ENCODE measurements around the gene RAMACL.
"Not testable (repeated sequence)": the region's sequence is repeated elsewhere in the genome, so short reads cannot be mapped to it uniquely, and the experiment has no call there.

The RAMACL gene

DNA sequence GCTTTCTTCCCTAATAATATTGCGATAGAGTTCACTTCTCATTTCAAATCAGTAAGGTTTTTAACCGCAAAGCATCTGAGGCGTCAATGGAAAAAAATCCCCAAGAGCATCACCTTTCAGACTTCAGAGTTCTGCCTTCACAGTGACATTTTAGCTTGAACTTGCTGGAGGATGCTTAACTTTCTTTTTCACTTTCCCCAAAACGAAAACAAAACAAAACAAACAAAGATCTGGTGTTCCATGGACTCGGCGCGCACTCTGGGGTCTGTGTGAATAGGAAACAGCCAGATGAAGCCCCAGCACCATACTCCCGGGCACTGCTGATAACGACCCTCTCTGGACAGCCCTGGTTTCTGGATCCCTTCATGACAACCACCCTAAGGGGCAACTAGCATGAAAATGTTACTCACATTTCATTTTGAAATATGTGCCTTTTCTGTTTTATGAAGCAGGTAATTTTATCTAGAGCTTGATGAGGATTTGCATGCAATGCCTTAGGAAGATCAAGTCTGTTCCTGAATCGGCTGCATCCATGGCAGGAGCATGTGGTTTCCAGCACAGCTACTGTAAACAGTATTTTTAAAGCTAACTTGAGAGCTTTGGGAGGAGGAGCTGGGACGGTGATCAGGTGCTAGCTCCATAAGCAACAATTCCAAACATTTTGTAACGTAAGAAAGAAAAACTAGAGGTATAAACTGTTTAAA lies 44.5 kb downstream of the RAMACL start:
- H3K4me3 ChIP-seq (ENCODE audit: low read depth, low read length), result no peak overlapping the region
- no peaks in the 10 kb centered on the region for H3K27me3 ChIP-seq (ENCODE audit: control insufficient read depth, insufficient read depth, low read length)
- no peaks in the 10 kb centered on the region for H3K9me3 ChIP-seq (ENCODE audit: control insufficient read depth, insufficient read depth, low read length)
- H3K36me3 ChIP-seq (ENCODE audit: control insufficient read depth, insufficient read depth, low read length), result no peaks in the 10 kb centered on the region
- H3K4me1 ChIP-seq (ENCODE audit: control insufficient read depth, insufficient read depth, low read length), result peaks cover 4% of the 10 kb centered on the region
- H3K9ac ChIP-seq (ENCODE audit: low read depth, low read length), result no peak overlapping the region

DNA sequence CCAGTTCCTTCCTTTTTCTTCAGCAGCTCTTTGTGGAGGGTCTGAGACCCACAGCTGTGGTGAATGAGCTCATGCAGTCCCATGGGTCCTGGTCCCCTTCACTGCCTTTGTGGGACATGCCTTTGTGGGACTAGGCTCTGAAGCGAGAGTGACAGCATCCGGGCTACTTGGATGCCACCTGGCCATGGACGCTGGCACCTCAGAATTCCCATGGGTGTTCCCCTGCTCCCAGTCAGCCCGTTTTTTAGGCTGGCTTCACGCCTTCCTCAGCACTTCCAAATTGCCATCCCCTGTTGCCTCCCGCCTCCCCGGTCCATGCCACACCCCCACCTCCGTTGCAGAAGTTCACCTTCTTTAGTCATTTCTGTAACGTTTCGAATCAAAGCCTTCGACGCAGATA lies 45.1 kb downstream of the RAMACL start:
- H3K36me3 ChIP-seq (ENCODE audit: control insufficient read depth, insufficient read depth, low read length), result no peaks in the 10 kb centered on the region
- H3K9me3 ChIP-seq (ENCODE audit: control insufficient read depth, insufficient read depth, low read length), result no peaks in the 10 kb centered on the region
- no peak overlapping the region for H3K9ac ChIP-seq (ENCODE audit: low read depth, low read length)
- no peak overlapping the region for H3K4me3 ChIP-seq (ENCODE audit: low read depth, low read length)
- peaks cover 4% of the 10 kb centered on the region for H3K4me1 ChIP-seq (ENCODE audit: control insufficient read depth, insufficient read depth, low read length)
- no peaks in the 10 kb centered on the region for H3K27me3 ChIP-seq (ENCODE audit: control insufficient read depth, insufficient read depth, low read length)

DNA sequence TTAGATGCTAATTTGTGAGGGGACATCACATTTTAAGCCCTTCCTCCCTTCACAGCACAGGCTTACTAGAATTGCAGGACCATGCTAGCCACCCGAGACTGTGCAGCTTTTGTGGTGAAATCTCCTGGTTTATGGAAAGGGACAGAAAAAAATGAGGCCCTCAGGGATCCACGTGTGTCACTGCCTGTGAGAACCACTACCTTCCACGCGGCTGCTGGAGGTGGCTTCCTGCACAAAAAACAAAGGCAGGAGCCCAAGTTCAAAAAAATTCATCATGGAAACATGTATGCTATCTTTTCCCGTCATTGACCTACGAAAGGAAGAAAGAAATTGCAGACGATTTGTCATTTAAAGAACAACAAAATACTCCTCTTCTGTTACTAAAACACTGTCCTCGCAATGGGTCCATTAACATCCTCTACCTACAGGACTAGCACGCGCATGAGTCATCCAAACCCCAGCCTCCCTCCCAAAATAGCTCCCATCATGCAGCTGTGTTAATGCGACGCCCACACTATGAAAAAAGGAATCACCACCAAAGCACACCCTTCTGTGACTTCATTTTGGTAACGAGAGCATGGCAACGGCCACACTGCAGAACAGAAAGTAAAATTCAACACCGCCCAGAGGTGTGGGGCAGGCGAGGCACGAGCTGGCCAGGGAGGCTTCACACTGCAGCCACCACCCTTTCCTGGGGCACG lies 45.7 kb downstream of the RAMACL start:
- H3K9me3 ChIP-seq (ENCODE audit: control insufficient read depth, insufficient read depth, low read length), result no peaks in the 10 kb centered on the region
- H3K4me1 ChIP-seq (ENCODE audit: control insufficient read depth, insufficient read depth, low read length), result peaks cover 4% of the 10 kb centered on the region
- no peak overlapping the region for H3K9ac ChIP-seq (ENCODE audit: low read depth, low read length)
- H3K27me3 ChIP-seq (ENCODE audit: control insufficient read depth, insufficient read depth, low read length), result no peaks in the 10 kb centered on the region
- H3K4me3 ChIP-seq (ENCODE audit: low read depth, low read length), result no peak overlapping the region
- no peaks in the 10 kb centered on the region for H3K36me3 ChIP-seq (ENCODE audit: control insufficient read depth, insufficient read depth, low read length)

DNA sequence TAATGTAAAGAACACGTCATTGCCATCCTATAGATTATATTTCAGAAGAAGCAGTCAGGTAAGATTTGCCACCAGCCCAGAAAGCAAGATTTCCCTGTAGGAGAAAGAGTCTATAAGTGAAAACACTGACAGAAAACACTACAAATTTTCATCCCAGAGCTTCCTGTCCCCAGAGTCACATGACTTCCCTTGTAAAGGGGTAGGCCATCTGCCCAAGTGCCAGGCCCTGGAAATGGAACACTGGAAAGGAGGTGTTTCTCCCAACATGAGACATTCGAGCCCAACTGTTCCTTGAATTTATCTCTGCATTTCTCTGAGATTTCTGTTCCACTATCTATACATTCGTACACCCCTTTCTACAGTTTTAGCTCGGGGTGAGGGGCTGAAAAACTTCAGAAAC lies 46.9 kb downstream of the RAMACL start:
- Histone ChIP-seq H3K4me3 (ENCODE audit: low read depth, low read length) (no peak overlapping the region), H3K9ac (ENCODE audit: low read depth, low read length) (no peak overlapping the region), H3K4me1 (ENCODE audit: control insufficient read depth, insufficient read depth, low read length) (peaks cover 4% of the 10 kb centered on the region), H3K36me3 (ENCODE audit: control insufficient read depth, insufficient read depth, low read length) (no peaks in the 10 kb centered on the region), H3K27me3 (ENCODE audit: control insufficient read depth, insufficient read depth, low read length) (no peaks in the 10 kb centered on the region), H3K9me3 (ENCODE audit: control insufficient read depth, insufficient read depth, low read length) (no peaks in the 10 kb centered on the region)

DNA sequence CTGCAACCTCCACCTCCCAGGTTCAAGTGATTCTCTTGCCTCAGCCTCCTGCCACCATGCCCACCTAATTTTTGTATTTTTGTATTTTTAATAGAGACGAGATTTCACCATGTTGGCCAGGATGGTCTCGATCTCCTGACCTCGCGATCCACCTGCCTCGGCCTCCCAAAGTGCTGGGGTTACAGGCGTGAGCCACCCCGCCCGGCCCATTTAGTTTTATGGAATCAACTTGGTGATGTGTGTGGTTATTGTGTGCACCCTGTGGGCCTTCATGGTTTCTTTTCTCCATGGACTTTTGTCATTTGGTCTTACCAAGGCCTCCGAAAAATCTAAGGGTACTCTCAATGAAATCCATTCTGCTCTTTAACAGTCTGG lies 47.5 kb downstream of the RAMACL start:
- H3K36me3 ChIP-seq (ENCODE audit: control insufficient read depth, insufficient read depth, low read length); H3K9ac ChIP-seq (ENCODE audit: low read depth, low read length); H3K4me3 ChIP-seq (ENCODE audit: low read depth, low read length); H3K4me1 ChIP-seq (ENCODE audit: control insufficient read depth, insufficient read depth, low read length); H3K27me3 ChIP-seq (ENCODE audit: control insufficient read depth, insufficient read depth, low read length); H3K9me3 ChIP-seq (ENCODE audit: control insufficient read depth, insufficient read depth, low read length): not testable (repeated sequence)

DNA sequence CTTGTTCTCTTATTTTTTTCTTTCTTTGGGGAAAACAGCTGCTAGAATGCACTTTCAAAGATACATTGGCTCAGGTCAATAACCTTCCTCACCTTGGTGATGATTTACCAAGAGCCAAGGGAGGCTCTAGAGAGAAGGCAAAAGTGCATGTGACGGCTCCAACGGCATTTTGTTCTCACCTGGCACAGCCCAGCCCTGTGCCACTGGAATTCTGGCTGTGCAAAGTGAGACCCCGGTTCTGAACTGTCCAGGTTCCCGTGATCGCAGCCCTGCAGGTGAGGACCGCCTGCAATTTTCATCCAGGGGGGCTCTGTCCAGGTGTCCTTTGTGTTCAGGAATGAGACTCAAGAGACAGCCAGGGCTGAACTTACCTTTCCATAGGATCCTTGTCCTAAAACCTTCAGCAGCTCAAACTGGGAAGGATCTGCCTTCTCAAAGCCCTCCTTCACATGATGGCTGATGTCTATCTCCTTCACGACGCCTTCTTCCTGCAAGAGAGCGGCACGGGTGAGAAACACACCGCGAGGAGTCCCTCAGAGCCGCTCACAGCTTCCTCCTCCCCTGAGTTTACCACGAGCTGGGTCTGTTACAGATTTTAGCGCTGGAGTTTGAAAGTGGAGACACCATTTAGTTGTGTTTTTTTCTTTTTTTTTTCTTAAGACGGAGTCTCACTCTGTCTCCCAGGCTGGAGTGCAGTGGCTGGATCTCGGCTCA lies 48.0 kb downstream of the RAMACL start:
- Histone ChIP-seq H3K27me3 (ENCODE audit: control insufficient read depth, insufficient read depth, low read length) (no peaks in the 10 kb centered on the region), H3K4me3 (ENCODE audit: low read depth, low read length) (no peak overlapping the region), H3K9me3 (ENCODE audit: control insufficient read depth, insufficient read depth, low read length) (no peaks in the 10 kb centered on the region), H3K36me3 (ENCODE audit: control insufficient read depth, insufficient read depth, low read length) (no peaks in the 10 kb centered on the region), H3K4me1 (ENCODE audit: control insufficient read depth, insufficient read depth, low read length) (peaks cover 4% of the 10 kb centered on the region), H3K9ac (ENCODE audit: low read depth, low read length) (no peak overlapping the region)

DNA sequence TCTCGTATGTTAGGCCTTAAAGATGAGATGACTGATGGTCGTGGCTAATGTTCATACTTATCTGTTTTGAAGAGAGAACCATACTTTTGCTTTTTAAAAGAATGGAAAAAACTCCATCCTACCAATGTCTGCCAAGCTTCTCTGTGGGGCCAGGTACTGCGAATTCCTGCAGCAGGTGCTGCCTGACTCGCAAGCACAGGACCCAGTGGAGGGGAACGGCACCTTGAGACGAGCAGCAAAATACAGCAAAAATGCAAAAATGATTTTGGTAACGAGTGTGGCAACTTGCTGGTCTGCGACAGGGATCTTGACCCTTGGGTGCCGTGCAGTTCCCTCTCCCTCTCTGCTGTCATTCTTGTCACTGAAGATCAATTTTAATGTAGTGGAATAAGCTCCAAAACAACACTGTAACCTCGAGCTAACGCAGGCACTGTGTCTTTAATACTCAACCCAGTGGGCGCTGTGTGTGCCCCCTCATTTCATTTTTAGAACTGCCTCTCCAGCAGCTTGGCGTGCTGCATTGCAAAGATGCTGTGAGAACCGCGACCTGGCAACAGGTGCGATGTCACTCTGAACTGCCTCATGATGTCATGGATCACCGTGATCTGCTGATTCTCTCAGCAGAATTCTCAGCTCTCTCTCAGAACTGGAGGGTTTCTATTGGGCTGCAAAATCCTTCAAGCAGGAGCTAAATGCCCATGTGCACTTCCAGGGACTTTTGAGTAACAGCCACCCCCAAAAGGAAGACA lies 51.6 kb downstream of the RAMACL start:
- H3K9me3 ChIP-seq (ENCODE audit: control insufficient read depth, insufficient read depth, low read length), result no peaks in the 10 kb centered on the region
- H3K9ac ChIP-seq (ENCODE audit: low read depth, low read length), result no peak overlapping the region
- H3K36me3 ChIP-seq (ENCODE audit: control insufficient read depth, insufficient read depth, low read length), result no peaks in the 10 kb centered on the region
- H3K4me1 ChIP-seq (ENCODE audit: control insufficient read depth, insufficient read depth, low read length), result no peaks in the 10 kb centered on the region
- H3K27me3 ChIP-seq (ENCODE audit: control insufficient read depth, insufficient read depth, low read length), result no peaks in the 10 kb centered on the region
- H3K4me3 ChIP-seq (ENCODE audit: low read depth, low read length), result no peak overlapping the region

DNA sequence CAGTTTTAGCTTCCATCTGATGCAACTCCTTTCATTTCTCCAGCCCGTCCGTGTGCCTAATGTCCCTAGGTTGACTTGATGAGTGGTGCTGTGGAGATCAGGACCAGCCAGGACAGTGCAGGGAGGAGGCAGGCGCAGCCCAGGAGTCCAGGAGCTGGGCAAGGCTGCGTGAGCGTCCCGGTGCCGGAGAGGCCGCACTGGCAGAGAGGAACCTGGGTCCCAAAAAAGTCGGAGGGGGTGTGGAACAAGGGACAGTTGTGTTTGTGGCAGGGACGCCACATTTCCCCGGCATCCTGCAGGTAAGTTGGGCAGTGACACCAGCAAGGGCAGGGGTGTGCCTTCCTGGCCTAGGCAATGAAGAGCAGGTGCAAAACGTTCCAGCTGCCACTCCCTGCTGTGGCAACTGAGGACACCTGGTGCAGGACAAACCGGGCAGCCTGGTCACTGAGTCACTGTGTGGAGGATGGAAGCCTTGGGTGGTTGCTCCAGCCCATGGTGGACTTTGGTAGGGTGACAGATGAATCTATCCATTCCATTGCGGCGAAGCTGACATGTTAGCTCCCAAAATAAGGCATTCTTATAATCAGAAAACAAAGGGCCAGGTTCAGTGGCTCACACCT lies 53.2 kb downstream of the RAMACL start:
- no peaks in the 10 kb centered on the region for H3K27me3 ChIP-seq (ENCODE audit: control insufficient read depth, insufficient read depth, low read length)
- peaks cover 3% of the 10 kb centered on the region for H3K36me3 ChIP-seq (ENCODE audit: control insufficient read depth, insufficient read depth, low read length)
- H3K9ac ChIP-seq (ENCODE audit: low read depth, low read length), result no peak overlapping the region
- H3K4me1 ChIP-seq (ENCODE audit: control insufficient read depth, insufficient read depth, low read length), result no peaks in the 10 kb centered on the region
- H3K9me3 ChIP-seq (ENCODE audit: control insufficient read depth, insufficient read depth, low read length), result no peaks in the 10 kb centered on the region
- no peak overlapping the region for H3K4me3 ChIP-seq (ENCODE audit: low read depth, low read length)

Measured in iPS-15b (cell line).